Small intestine (tissue), 7 donors: ENCODE measurements around the gene DAPL1. TPM values are rescaled to one million over a fixed set of nuclear protein-coding genes. Genes with fewer than 3 reads are reported as not detected.

Experiments used
- DNase-seq, 2 donors: peaks; one replicate each; pipeline versions ENCODE4 v3.0.0 to v3.0.0-alpha.2; 2013
- FAIRE-seq: peaks from 2 replicates; lab custom pipeline; 2012; peaks lifted over from hg19 to GRCh38; lab: Jason Lieb, UNC
- H3K27ac ChIP-seq, 3 donors: one replicate each; pipeline ENCODE4 v1.5.1; 2013; ENCODE audit warnings: low read length in 2 of 3, mild to moderate bottlenecking in 2 of 3, control low read depth in 1 of 3, inconsistent platforms in 1 of 3, low read depth in 1 of 3, moderate library complexity in 1 of 3
- H3K27me3 ChIP-seq, 3 donors: one replicate each; pipeline ENCODE4 v1.6.1; 2013; ENCODE audit warnings: low read length in 3 of 3, inconsistent platforms in 1 of 3; ENCODE audit not compliant: control insufficient read depth in 3 of 3, insufficient read depth in 3 of 3
- H3K36me3 ChIP-seq, 3 donors: one replicate each; pipeline ENCODE4 v1.6.1; 2013; ENCODE audit warnings: low read length in 3 of 3, inconsistent platforms in 1 of 3, low read depth in 1 of 3, mild to moderate bottlenecking in 1 of 3, moderate library complexity in 1 of 3; ENCODE audit not compliant: control insufficient read depth in 3 of 3, insufficient read depth in 2 of 3
- H3K4me1 ChIP-seq, 3 donors: one replicate each; pipeline ENCODE4 v1.6.1; 2013; ENCODE audit warnings: low read length in 2 of 3, inconsistent platforms in 1 of 3, low read depth in 1 of 3, mild to moderate bottlenecking in 1 of 3, moderate library complexity in 1 of 3; ENCODE audit not compliant: control insufficient read depth in 3 of 3, insufficient read depth in 2 of 3
- H3K4me3 ChIP-seq, 3 donors: one replicate each; pipeline ENCODE4 v1.5.1; 2013; ENCODE audit warnings: low read length in 3 of 3, control low read depth in 1 of 3, inconsistent platforms in 1 of 3, low read depth in 1 of 3, mild to moderate bottlenecking in 1 of 3, moderate library complexity in 1 of 3
- H3K9me3 ChIP-seq, 2 donors: one replicate each; pipeline ENCODE4 v1.6.1; 2013; ENCODE audit warnings: low read depth in 1 of 2, low read length in 1 of 2; ENCODE audit not compliant: control insufficient read depth in 2 of 2, insufficient read depth in 1 of 2
- WGBS, 3 donors: extraction: QIAGEN DNeasy Blood & Tissue Kit; methylation state at CpG; one replicate each; pipeline ENCODE4 v1.1.7; 2013; 5-methylcytosine and 5-hydroxymethylcytosine counted together
- polyA plus RNA-seq, 4 donors: library from polyadenylated mRNA; stranded (reverse) in 3 of 4; unstranded in 1 of 4; fragments of 200-250 nt in 3 of 4; fragments of 120-200 nt in 1 of 4; gene quantifications; one replicate each; pipeline versions ENCODE4 v1.2.1 to v1.2.3, GENCODE V29; 2013
- donor health status: healthy with polysubstance abuse.
- donor health status: control.
- donor health status: control.
- donor health status: Bipolar disorder and iron deficiency.
- donor health status: healthy.

DAPL1 gene
- polyA plus RNA-seq, 4 donors: 2.0 to 4.0 (median 2.4) TPM

- peaks cover 0 to 3% (median 0%) of the 10 kb centered on the region in 3 donors for H3K27me3 ChIP-seq
- H3K4me3 ChIP-seq: no peak overlapping the region
- H3K4me1 ChIP-seq: no peaks in the 10 kb centered on the region
- H3K36me3 ChIP-seq: no peaks in the 10 kb centered on the region
- WGBS, 3 donors: 72 to 86% (median 76%) methylated on average over 2 of the region's 2 CpGs
- FAIRE-seq (no peak), DNase-seq (no peak)
- no peaks in the 10 kb centered on the region for H3K9me3 ChIP-seq
- H3K27ac ChIP-seq: no peak overlapping the region
Observed at GRCh38 chr2:158803506-158803905, 8.4 kb downstream of the DAPL1 start.

GRCh38 chr2:158805255-158805654 is 10.1 kb downstream of the DAPL1 start:
- DNase-seq: no peak
- H3K4me1 ChIP-seq: no peaks in the 10 kb centered on the region
- no peak overlapping the region for H3K4me3 ChIP-seq
- FAIRE-seq: no peak
- H3K36me3 ChIP-seq: no peaks in the 10 kb centered on the region
- no peaks in the 10 kb centered on the region for H3K27me3 ChIP-seq
- H3K27ac ChIP-seq: no peak overlapping the region
- WGBS, 3 donors: 80 to 84% (median 80%) methylated on average over 4 of the region's 4 CpGs
- no peaks in the 10 kb centered on the region for H3K9me3 ChIP-seq

GRCh38 chr2:158805936-158806335 is 10.8 kb downstream of the DAPL1 start:
- DNase-seq: no peak
- Histone ChIP-seq H3K9me3 (no peaks in the 10 kb centered on the region), H3K4me1 (no peaks in the 10 kb centered on the region), H3K27ac (no peak overlapping the region), H3K4me3 (no peak overlapping the region), H3K27me3 (no peaks in the 10 kb centered on the region), H3K36me3 (no peaks in the 10 kb centered on the region)
- 69 to 75% (median 73%) methylated on average over 1 of the region's 1 CpG for WGBS, 3 donors
- FAIRE-seq: no peak

- no peak for FAIRE-seq
- H3K9me3 ChIP-seq: no peaks in the 10 kb centered on the region
Observed at GRCh38 chr2:158806941-158807340, 11.8 kb downstream of the DAPL1 start.

GRCh38 chr2:158808426-158808825 is 13.3 kb downstream of the DAPL1 start:
- no peak overlapping the region for H3K4me3 ChIP-seq
- no peaks in the 10 kb centered on the region for H3K9me3 ChIP-seq
- no peak for DNase-seq
- H3K27ac ChIP-seq: no peak overlapping the region
- FAIRE-seq: no peak
- H3K36me3 ChIP-seq: no peaks in the 10 kb centered on the region
- no peaks in the 10 kb centered on the region for H3K27me3 ChIP-seq
- no peaks in the 10 kb centered on the region for H3K4me1 ChIP-seq
- 79 to 92% (median 83%) methylated on average over 3 of the region's 3 CpGs for WGBS, 3 donors

More at GRCh38 chr2:158806941-158807340, 11.8 kb downstream of the DAPL1 start:
- no peak for DNase-seq
- Histone ChIP-seq H3K4me3 (no peak overlapping the region), H3K36me3 (no peaks in the 10 kb centered on the region), H3K4me1 (no peaks in the 10 kb centered on the region), H3K27ac (no peak overlapping the region), H3K27me3 (no peaks in the 10 kb centered on the region)
- 84 to 95% (median 94%) methylated on average over 4 of the region's 4 CpGs for WGBS, 3 donors

- Histone ChIP-seq H3K36me3 (no peaks in the 10 kb centered on the region), H3K4me1 (no peaks in the 10 kb centered on the region), H3K4me3 (no peak overlapping the region), H3K9me3 (no peaks in the 10 kb centered on the region), H3K27me3 (no peaks in the 10 kb centered on the region), H3K27ac (no peak overlapping the region)
- 61 to 68% (median 67%) methylated on average over 4 of the region's 4 CpGs for WGBS, 3 donors
- DNase-seq (no peak), FAIRE-seq (no peak)
Observed at GRCh38 chr2:158809816-158810215, 14.7 kb downstream of the DAPL1 start.

- FAIRE-seq (no peak), DNase-seq (no peak)
- H3K36me3 ChIP-seq: no peaks in the 10 kb centered on the region
- no peaks in the 10 kb centered on the region for H3K4me1 ChIP-seq
- no peaks in the 10 kb centered on the region for H3K9me3 ChIP-seq
- no peak overlapping the region for H3K27ac ChIP-seq
- H3K27me3 ChIP-seq: no peaks in the 10 kb centered on the region
- no peak overlapping the region for H3K4me3 ChIP-seq
- WGBS, 3 donors: 56 to 73% (median 67%) methylated on average over 6 of the region's 6 CpGs
Observed at GRCh38 chr2:158810731-158811460, 15.8 kb downstream of the DAPL1 start.

GRCh38 chr2:158815166-158815565 is 20.0 kb downstream of the DAPL1 start:
- Histone ChIP-seq H3K4me1 (no peaks in the 10 kb centered on the region), H3K27ac (no peak overlapping the region), H3K36me3 (no peaks in the 10 kb centered on the region), H3K9me3 (no peaks in the 10 kb centered on the region), H3K4me3 (no peak overlapping the region), H3K27me3 (no peaks in the 10 kb centered on the region)
- WGBS, 3 donors: 80 to 94% (median 85%) methylated on average over 1 of the region's 1 CpG
- FAIRE-seq (no peak), DNase-seq (no peak)

GRCh38 chr2:158815658-158816057 is 20.5 kb downstream of the DAPL1 start:
- H3K36me3 ChIP-seq: no peaks in the 10 kb centered on the region
- FAIRE-seq (no peak), DNase-seq (no peak)
- H3K4me3 ChIP-seq: no peak overlapping the region
- no peaks in the 10 kb centered on the region for H3K4me1 ChIP-seq
- no peaks in the 10 kb centered on the region for H3K27me3 ChIP-seq
- 77 to 85% (median 79%) methylated on average over 5 of the region's 5 CpGs for WGBS, 3 donors
- no peaks in the 10 kb centered on the region for H3K9me3 ChIP-seq
- H3K27ac ChIP-seq: no peak overlapping the region
